IPS DF 19.7 (cell line): ENCODE measurements around the gene PDE4B.
"Not testable (repeated sequence)": the region's sequence is repeated elsewhere in the genome, so short reads cannot be mapped to it uniquely, and the experiment has no call there.

ENCODE experiments used
- DNase-seq: peaks from one replicate; pipeline ENCODE4 v3.0.0-alpha.2; 2013; ENCODE audit warnings: low read depth, low spot score

Gene PDE4B

DNA sequence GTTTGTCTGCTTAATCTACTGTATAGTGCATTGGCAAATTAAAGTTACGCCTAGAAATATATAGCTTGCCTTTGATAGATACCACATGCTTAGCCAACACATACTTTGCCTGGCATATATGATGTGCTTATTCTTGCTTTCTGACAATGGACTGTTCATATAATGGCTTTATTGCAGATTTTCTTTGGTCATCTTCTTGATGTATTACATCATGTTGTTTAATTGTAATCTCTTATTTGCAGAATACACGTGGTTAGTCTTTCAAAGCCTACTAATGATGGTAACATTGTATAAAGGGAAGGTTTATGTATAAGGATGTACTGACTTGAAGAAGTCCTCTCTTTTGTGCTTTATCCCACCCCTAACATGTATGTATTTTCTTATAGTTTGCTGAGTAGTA, 201.5 kb downstream of the PDE4B start:
- DNase-seq: no peak

DNA sequence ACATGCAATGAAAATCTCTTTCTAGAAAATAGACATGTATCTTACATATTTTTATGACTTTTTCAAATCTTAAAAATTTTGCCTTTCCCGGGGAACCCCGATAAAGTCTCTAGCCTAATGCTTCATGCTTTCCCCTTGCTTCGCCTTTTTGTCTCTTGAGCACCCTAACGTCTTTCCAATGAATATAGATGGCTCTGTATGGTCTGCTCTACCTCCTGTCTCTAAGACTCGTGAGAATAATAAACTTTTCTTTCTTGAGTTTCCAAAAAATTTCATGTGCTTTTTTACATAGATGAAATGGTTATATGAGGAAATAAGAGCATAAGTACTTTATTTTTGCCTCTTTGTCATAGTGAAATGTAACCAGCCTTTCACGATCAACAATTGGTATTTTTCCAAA, 202.6 kb downstream of the PDE4B start:
- DNase-seq: no peak

DNA sequence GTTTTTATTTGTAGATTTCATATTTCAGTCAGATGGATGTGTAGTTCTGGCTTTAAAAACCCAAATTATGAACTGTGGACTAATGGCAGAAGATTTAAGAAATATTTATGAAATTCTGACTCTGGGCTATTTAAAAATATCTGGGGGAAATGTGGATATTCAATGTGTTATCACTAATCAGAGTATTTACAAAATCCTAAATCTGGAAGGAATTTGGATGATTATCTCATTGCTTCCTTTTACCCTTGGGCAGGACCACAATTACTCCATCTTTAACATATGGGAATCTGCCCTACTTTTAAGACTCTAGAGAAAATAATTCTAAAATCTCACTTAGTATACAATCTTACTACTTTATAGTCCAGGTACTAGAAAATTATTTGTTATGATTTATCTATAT, 203.2 kb downstream of the PDE4B start:
- DNase-seq: no peak

DNA sequence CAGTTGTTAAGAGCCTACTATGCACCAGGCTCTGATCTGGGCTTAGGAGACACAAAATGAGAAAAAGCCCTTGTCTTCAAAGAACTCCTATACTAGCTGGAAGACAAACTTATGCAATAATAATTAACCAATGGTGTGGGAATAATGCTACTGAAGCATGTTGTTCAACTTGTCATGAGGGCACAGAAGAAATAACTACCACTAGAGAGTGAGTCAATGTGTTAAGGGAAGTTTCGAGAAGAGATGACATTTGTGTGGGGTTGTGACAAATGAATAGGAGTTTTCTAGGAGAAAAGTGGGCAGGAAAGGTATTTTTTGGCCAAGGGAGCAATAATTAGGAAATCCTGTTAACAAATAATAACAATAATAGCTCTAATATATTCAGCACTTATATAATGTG, 205.0 kb downstream of the PDE4B start:
- no peak for DNase-seq

DNA sequence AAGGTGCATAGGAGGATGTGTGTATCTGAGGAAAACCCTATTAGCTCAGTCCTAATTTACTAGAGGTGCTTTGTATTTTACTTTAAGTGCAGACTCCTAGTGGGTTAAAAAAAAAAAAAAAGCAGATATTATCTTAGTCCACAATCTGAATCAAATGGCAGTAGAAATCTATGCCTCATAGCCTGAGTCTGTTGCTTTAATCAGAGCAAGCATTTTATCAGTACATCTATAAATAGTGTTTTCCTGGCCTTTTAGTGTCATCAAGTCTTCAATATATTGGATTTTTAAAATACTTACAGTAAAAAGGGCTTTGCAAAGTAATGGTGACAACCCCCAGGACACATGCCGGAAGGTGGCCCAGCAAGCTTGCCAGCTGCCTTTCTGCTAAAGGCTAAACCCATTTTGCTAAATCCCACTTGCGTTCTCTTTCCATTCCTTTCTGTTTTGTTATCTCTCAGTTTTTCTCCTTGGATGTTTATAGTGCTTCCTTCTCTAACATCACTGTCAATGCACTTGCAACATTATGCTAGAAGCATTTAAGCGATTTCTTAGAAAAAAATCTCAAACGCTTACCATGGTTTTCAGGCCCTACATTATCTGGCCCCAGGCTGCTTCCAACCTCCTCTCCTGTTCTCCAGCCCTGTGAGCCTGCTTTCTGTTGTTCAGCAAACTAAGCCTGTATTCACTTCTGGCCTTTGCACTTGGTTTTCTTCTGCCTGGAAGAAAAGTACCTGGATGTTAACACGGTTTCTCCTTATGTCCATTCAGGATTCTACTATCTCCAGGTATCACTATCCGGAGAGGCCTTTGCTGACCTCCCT, 206.3 kb downstream of the PDE4B start:
- no peak for DNase-seq

DNA sequence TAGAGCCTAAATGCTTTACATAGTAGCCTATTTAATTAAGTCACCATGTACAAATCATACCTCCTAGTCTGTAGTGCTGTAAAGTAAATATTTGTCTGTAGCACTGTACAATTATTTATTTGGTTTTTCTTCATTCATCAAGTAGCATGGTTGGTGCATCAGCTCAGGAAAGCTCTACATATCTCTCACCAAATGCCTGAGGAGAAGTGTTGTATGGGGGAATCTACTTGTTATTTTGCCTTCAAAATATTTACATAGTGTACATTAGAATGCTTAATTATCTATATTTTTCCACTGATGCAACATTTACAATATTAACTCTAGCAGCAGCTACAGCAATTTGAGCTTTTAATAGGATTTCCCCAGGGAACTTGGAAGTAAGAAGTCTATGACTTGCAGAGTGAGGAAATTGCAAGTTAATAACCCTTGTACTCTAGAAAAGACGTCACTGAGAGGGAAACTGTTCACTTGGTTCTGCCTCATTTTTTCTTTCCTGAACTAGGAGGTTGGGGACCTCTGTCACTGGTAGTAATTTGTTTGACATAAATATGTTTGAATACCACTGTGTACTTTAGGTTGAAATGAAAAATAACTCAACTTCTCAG, 207.4 kb downstream of the PDE4B start:
- DNase-seq: no peak

DNA sequence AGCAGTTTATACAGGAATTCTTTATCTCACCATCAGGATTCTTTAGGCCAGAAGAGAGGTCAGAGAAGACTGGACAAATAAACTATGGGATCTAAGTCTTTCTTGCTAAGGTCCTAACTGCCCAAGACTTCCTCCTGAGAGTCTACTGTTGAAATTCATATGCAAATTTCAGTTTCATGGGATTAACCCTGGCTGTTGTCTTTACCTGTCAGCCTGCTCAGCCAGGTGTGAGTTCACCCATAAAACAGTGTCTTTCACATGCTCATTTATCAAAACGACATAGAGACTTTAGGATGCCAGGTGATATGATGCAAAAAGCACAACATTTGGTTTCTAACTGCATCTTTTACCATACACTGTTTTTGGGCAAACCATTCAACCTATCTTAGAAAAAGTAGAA, 211.0 kb downstream of the PDE4B start:
- peak; percentile 12 for DNase-seq

DNA sequence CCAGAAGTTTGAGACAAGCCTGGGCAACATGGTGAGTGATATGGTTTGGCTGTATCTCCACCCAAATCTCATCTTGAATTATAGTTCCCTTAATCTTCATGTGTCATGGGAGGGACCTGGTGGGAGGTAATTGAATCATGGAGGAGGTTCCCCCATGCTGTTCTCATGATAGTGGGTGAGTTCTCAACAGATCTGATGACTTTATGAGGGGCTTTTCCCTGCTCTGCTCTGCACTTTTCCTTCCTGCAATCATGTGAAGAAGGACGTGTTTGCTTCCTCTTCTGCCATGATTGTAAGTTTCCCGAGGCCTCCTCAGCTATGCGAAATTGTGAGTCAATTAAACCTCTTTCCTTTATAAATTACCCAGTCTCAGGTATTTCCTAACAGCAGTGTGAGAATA, 213.8 kb downstream of the PDE4B start:
- DNase-seq: not testable (repeated sequence)

DNA sequence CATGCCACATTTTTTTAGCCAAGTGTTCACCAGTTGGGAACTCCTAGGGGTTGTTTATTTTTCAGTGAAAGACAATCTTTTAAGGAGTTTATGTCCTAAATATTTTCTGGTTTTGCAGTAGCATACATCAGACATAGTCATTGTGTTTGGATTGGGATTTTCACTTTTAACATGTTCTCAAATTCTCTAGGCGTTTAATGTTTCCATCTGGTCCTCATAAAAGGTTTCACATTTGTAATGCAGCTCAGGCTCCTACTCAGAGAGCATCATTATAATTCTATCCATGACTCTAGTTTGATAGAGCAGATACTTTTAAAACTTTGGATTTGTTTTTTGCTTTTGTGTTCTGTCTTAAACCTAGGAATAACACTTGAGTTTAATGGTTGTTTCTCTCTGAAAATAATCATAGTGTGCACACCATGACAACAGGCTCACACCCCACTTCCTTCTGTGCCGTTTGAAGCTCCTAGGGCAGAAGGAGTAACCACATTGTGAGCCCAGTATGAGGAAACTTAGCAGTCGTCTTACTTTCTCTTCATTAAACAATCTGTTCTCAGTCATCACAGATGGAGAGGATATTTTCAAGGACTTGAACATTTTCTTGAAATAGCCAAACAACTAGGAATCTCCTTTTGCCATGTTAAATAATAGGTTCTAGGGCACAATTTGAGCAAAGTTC, 219.6 kb downstream of the PDE4B start:
- DNase-seq: no peak

DNA sequence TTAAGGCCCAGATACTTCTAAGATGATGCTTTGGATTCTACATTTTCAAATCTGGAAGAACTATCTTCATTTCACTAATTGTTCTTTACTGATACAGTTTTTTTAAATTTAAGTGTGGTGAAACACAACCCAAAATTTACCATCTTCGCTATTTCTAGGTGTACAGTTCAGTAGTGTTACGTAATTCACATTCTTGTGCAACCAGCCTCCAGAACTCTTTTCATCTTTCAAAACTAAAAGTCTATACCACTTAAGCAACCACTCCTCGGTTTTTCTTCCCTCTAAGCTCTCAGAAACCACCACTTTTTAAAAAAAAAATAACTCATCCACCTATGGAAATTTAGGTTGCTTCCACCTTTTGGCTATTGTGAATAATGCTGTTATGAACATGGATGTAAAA, 220.7 kb downstream of the PDE4B start:
- DNase-seq: no peak

DNA sequence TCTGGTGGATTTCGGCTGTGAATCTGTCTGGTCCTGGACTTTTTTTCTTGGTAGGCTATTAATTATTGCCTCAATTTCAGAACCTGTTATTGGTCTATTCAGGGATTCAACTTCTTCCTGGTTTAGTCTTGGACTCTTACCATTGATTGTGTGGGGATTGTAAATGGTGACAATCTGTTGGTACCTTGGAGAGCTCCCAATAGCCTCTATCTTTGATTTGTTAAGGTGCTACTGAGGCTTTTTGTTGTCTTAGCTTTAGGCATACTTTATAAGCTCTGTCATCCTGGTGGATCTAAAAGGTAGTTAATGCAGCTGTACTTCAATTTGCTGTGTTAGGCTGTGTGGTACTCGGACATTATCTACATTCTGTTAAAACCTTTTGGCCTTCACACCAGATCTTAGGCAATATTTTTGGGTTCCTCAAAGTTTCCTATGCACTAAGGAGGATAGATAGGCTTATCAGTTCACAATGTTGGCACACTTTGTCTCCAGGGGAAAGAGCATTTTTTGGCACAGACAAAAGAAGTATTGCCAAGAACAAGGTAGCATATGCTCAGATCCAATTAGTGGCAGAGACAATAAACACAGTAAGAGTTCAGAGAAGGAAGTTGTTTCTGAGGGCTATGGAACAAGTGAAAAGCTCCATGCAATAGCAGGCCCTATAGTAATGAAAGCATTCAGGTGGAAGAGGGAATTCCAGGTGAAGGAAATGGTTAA, 230.4 kb downstream of the PDE4B start:
- peak; percentile 17 for DNase-seq

DNA sequence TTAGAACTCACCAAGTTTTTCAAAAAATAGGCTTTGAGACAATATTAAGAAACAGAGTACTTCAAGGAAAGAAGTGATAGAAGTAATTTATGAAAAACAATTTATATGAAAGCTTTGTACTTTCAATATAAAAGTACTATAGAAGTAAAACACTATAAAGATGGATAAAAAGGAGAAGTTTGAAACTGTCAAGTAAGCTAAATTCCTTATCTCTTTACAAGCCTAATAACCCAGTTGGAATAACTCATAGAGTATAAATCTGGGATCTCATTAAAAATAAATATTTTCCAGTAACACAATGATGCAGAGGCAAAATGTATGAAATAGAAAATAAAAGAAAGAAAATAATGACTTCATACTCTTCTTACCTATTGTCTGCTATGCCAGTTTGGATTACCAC, 232.5 kb downstream of the PDE4B start:
- DNase-seq: no peak

DNA sequence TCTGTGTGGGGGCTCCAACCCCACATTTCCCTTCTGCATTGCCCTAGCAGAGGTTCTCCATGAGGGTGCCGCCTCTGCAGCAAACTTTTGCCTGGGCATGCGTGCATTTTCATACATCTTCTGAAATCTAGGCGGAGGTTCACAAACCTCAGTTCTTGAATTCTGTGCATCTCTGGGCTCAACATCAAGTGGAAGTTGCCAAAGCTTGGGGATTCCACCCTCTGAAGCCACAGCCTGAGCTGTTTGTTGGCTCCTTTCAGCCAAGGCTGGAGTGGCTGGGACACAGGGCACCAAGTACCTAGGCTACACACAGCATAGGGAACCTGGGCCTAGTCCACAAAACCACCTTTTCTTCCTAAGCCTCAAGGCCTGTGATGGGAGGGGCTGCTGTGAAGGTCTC, 235.3 kb downstream of the PDE4B start:
- no peak for DNase-seq

DNA sequence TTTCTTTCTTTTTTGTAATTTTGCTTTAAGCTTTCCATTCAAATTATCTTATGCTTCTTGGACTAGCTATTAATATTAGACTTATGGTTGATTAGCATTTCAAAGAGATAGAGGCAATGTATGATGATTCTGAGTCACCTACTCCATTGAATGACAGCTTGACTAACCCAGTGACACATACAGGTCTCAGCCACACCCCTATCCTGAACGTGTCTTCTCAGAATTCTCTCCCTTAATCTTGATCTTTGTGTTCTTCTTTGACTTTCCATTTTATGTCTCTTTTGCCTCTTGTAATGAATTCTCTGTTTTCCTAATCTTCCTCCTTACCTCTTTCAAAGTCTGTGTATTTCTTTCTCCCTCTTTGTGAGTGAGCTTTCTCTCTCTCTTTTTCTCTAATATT, 241.1 kb downstream of the PDE4B start:
- no peak for DNase-seq

DNA sequence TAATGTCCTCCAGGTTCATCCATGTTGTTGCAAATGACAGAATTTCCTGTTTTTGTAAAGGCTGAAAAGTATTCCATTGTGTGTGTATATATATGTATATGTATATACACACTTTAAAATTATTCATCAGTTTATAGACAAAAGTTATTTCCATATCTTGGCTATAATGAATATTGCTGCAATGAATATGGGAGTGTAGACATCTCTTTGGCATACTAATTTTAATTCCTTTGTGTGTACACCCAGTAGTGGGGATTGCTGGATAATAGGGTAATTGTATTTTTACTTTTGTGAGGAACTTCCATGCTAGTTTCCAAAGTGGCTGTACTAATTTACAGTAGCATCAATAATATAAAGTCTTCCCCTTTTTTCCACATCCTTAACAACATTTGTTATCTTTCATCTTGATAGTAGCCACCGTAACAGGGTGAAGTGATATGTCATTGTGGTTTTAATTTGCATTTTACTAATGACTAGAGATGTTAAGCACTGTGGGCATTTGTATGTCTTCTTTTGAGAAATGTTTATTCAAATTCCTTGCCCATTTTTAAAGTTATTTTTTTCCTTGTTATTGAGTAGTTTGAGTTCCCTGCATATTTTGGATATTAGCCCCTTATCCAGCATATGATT, 243.0 kb downstream of the PDE4B start:
- DNase-seq: no peak

DNA sequence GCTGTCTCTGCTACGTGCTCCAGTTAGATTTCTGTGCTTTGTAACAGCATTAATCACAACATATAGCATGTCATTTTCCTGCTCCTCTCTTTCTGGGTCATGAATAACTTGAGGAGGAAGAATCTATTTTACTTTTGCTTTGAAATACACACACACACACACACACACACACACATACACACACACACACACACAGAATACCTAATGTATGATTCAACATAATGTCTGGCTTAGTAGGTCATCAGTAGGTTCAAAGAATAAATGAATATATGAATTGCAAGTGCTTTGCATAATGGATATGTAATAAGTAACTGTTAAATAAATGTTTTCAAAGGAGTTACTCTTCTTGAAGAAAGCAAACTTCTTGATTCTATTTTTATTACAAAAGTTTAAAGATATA, 249.0 kb downstream of the PDE4B start:
- DNase-seq: no peak

DNA sequence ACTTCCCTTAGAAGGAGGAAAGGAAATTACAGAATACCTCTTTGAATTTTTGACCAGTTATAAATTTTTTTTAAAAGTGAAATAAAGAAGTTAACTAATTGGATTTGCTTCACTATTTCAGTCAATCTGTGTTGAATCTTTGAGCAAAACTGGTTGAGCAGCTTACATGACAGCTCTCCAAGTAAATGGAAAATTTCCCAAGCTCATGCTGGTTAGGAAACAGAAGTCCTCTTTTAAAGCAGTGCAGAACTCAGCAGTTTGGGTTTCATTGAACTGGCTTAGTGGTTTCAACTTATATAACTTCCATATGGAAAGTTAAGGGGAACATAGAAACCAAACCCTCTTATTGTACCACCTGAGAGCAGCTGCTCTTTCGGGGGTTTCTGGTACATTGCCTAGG, 250.5 kb downstream of the PDE4B start:
- DNase-seq: no peak

DNA sequence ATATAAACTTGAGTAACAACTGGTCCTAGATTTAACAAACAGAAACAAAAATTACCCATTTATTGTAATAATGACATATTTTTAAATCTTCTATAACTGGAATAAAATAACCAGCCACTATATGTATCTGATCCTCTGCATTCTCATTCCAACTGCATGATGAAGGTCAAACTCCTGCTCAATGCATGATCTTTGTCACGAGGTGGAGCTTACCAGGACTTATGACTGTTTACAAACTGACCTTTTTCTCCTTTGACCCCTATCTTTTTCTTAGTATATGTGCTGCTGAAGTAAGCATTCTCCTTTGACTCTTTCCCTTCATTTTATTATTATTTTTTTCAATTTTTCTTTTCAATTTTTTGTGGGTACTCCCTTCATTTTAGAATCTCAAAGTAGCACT, 252.2 kb downstream of the PDE4B start:
- DNase-seq: no peak

DNA sequence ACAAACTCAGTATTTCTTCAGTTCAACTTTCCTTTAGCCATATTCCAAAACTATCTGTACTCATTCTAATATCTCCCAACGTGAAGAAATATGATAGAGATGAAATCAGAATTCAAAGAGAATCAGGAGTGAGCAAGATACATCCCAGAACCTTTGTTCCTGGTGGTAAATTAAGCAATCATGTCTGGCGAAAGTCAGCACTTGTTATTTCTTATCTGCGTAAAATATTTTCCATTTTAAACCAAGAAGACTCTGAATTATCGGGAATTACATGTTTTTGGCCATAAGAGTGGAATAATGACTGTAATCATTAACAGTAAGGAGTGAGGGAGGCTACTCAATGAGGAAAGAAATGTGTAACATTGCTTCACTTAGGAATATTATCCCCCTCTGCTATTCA, 253.7 kb downstream of the PDE4B start:
- DNase-seq: no peak

DNA sequence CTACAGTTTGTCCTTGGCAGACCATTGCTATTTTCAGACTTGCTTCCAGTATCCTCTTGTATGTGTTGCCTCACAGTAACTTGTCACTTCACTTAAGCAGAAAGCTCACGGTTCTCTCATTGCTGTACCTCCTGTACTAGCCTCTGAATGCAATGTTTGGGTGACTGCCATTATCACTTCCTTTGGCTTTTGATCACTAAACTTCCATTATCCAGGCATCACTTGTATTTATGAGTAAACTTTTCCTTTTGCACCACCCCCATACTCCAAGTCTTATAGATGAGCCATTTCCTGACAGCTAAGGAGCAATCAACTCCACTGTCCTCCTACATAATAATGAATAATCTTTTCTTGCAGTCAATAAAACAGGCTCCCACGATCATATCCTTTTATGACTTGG, 255.3 kb downstream of the PDE4B start:
- no peak for DNase-seq

DNA sequence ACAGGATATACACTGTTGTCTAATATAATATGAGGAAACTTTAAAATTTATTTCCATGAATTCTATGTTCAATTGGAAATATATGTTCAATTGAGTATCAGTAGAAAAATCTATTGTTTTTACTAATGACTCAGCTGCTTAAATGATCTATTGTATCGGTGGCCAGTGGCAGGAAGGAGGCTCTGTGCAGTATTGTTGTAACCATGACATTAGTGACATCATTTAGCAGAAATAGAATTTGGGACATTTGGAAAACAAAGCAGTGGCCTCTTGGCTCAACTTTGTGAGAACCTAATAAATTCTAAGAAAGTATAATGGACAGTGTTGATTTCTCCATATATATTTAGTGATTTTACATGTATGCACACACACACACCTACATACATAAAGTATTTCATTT, 257.4 kb downstream of the PDE4B start:
- no peak for DNase-seq

DNA sequence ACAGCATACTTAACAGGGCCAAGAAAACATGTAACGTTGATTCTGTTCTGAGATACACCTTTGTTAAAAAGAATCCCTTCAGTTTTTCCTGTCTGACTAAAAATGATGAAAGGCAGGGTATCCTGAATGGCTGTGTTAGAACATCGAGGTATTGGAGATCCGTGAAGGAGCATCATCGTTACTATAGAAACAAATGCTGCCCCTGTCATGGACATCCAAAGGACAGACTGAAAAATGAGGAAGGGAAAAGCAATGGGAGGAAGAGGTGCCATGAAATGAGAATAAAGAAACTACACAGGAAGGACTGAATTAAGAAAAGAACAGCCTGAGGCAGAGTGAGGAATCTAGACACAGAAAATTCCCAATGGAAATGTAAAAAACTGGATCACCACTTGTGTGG, 257.9 kb downstream of the PDE4B start:
- DNase-seq: no peak
